ENCODE data around the gene SPATA46. TPM values are rescaled to one million over a fixed set of nuclear protein-coding genes. Genes with fewer than 3 reads are reported as not detected.

Gene SPATA46
- total and polyA plus RNA-seq, 8 donors, result not detected

DNA sequence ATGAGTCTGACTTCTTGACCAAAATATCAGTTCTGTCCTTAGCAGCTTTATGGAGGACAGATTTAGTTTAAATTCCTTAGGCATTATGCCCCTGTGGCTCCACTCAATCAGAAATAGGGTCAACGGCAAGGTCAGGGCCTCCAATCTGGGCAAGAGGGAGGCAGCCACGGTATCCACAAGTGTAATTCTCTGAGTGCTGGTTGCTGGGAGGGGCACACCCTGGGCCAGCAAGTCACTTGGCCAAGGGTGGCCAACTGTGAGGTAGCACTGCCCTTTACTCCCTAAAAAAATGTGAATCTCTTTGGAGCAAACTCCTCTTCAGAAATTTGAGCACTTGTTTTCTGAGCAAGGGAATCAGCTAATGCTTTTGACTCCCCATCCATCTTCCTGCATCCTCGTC is 12.8 kb downstream of the SPATA46 start:
- Histone ChIP-seq H3K4me3 (no peak overlapping the region), H3K9me3 (no peaks in the 10 kb centered on the region), H3K27ac (no peak overlapping the region), H3K4me1 (no peaks in the 10 kb centered on the region), H3K27me3 (no peaks in the 10 kb centered on the region), H3K36me3 (no peaks in the 10 kb centered on the region)
- intact Hi-C loops (cut with DNase I), result no loop called here
- ATAC-seq (no peak), FAIRE-seq (no peak), DNase-seq (no peak)
- TF ChIP-seq, protein P1, sequence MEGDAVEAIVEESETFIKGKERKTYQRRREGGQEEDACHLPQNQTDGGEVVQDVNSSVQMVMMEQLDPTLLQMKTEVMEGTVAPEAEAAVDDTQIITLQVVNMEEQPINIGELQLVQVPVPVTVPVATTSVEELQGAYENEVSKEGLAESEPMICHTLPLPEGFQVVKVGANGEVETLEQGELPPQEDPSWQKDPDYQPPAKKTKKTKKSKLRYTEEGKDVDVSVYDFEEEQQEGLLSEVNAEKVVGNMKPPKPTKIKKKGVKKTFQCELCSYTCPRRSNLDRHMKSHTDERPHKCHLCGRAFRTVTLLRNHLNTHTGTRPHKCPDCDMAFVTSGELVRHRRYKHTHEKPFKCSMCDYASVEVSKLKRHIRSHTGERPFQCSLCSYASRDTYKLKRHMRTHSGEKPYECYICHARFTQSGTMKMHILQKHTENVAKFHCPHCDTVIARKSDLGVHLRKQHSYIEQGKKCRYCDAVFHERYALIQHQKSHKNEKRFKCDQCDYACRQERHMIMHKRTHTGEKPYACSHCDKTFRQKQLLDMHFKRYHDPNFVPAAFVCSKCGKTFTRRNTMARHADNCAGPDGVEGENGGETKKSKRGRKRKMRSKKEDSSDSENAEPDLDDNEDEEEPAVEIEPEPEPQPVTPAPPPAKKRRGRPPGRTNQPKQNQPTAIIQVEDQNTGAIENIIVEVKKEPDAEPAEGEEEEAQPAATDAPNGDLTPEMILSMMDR (IDR thresholded peaks at IDR 0.05), result no peak
- WGBS, 2 donors, result 83 to 84% methylated on average over 3 of the region's 3 CpGs

DNA sequence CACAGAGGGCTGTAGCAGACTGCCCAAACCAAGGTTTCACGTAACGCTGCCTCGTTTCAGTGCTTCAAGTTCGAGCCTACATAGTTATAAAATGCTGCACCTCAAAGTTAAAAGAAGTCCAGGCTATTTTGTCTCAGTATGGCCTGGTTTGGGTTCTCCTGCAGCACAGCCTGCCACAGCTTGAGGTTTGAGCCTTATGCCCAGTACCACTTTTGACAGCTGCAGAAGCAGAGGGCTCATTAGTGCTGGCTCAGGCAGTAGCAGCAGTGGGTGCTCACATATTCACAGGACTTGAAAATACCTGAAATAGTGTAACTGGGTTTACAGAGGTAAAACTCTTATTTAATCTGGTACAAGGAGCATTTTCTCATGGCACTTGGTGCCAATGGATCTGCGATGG is 15.3 kb downstream of the SPATA46 start:
- Histone ChIP-seq H3K27me3 (no peaks in the 10 kb centered on the region), H3K4me1 (no peaks in the 10 kb centered on the region), H3K36me3 (no peaks in the 10 kb centered on the region), H3K4me3 (no peak overlapping the region), H3K9me3 (no peaks in the 10 kb centered on the region), H3K27ac (no peak overlapping the region)
- intact Hi-C loops (cut with DNase I), result no loop called here
- FAIRE-seq (no peak), DNase-seq (no peak), ATAC-seq (no peak)
- 94 to 96% methylated on average over 5 of the region's 5 CpGs for WGBS, 2 donors
- TF ChIP-seq, protein P1 (IDR thresholded peaks at IDR 0.05), result no peak

DNA sequence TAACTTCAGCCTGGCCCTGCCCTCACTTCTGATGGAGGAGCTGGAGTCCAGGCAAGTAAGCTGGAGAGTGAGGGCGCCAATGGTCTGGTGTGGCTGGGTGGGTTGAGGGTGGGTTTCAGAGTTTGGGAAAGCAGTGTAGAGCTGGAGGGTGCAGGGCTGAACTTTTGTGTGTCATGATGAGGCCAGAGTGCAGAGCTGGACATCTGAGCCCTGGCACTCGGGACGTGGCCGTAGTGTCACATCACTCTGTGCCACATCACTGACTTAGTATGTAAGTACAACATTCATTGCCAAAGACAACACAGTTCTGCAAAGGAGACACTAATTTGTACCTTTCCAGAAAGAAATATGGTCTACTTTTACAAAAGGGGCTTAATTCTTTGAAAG is 15.8 kb downstream of the SPATA46 start:
- intact Hi-C loops (cut with DNase I), result no loop called here
- FAIRE-seq (no peak), DNase-seq (no peak), ATAC-seq (no peak)
- no peaks in the 10 kb centered on the region for H3K36me3 ChIP-seq
- H3K27ac ChIP-seq, result no peak overlapping the region
- no peaks in the 10 kb centered on the region for H3K4me1 ChIP-seq
- WGBS, 2 donors, result 96 to 98% methylated on average over 4 of the region's 4 CpGs
- H3K27me3 ChIP-seq, result no peaks in the 10 kb centered on the region
- H3K9me3 ChIP-seq, result no peaks in the 10 kb centered on the region
- TF ChIP-seq, protein P1 (IDR thresholded peaks at IDR 0.05), result no peak
- H3K4me3 ChIP-seq, result no peak overlapping the region

DNA sequence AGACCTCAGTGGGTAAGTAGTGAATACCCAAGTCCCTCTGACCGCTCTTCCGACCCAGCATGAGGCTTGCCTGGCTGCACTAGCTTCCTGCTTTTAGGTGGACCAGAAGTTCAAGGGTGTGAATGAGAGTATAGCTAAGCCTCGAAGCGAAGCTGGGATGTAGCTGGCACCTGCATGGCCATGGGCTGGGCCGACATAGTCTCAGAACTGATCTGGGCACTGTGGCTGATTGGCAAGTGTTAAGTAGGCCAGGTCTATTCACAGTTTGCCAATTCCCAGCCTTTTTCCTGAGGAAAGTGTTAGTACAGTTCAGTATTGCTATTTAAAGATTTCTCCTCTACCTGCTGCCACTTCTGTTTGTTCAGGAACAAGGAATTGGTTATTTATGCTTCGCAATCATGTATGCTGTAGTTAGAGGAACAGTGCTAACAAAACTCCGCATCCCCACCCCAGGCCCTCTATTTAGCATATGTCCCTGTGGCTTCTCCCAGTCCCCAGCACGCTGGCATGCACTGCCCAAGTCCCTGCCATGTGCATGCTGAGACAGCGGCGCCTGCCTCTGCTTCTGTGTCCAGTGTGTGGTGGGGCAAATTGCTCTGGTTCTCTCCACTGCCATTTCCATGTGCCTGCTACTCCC is 16.3 kb downstream of the SPATA46 start:
- ATAC-seq (no peak), DNase-seq (no peak), FAIRE-seq (no peak)
- no peaks in the 10 kb centered on the region for H3K4me1 ChIP-seq
- no peak overlapping the region for H3K27ac ChIP-seq
- H3K36me3 ChIP-seq, result no peaks in the 10 kb centered on the region
- WGBS, 2 donors, result 95 to 97% methylated on average over 10 of the region's 10 CpGs
- H3K4me3 ChIP-seq, result no peak overlapping the region
- intact Hi-C loops (cut with DNase I), result no loop called here
- TF ChIP-seq, protein P1 (IDR thresholded peaks at IDR 0.05), result no peak
- H3K9me3 ChIP-seq, result no peaks in the 10 kb centered on the region
- no peaks in the 10 kb centered on the region for H3K27me3 ChIP-seq

DNA sequence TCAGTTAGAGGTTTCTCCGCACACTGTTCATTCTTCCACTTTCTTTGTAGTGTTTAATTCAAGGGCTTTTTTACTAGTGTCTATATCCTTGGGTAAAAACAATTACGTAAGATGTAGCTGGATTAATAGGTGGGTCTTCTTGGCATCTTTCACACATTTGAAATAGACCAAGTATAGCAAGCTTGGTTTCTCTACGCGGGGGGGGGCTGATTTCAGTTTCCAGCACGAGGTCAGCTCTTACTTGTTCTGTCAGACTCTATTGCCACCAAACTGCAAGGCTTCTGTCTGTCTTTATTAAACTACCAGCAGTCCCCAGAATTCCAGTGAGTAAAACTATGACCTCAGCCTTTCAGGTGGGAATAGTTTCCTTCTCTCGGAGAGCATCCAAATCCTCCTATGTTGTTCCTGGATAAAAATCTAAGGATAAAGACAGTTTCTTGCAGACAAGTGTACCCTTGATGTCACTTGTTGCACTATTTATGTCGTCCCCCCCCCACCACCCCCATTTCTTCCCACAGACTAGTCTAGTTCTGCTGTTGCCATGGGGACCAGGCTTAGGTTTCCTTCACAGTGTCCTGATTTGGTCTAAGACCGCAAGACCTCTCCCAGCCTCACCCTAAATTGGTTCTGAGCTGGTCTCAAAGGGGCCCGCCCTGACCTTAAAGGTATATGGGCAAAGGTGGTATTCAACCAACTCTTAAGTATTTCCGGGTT is 17.0 kb downstream of the SPATA46 start:
- FAIRE-seq (no peak), DNase-seq (no peak), ATAC-seq (no peak)
- TF ChIP-seq, protein P1 (IDR thresholded peaks at IDR 0.05), result no peak
- Histone ChIP-seq H3K4me3 (no peak overlapping the region), H3K36me3 (no peaks in the 10 kb centered on the region), H3K4me1 (no peaks in the 10 kb centered on the region), H3K27me3 (no peaks in the 10 kb centered on the region), H3K9me3 (no peaks in the 10 kb centered on the region), H3K27ac (no peak overlapping the region)
- intact Hi-C loops (cut with DNase I), result no loop called here
- WGBS, 2 donors, result 79 to 87% methylated on average over 10 of the region's 10 CpGs

All from pancreas (tissue), 10 donors.